ENCODE measurements around the gene PRPF6. TPM values are rescaled to one million over a fixed set of nuclear protein-coding genes. Genes with fewer than 3 reads are reported as not detected.

The PRPF6 gene
- total and polyA plus RNA-seq, 2 experiments from 2014 or later = 47.1 to 54.8 TPM

DNA sequence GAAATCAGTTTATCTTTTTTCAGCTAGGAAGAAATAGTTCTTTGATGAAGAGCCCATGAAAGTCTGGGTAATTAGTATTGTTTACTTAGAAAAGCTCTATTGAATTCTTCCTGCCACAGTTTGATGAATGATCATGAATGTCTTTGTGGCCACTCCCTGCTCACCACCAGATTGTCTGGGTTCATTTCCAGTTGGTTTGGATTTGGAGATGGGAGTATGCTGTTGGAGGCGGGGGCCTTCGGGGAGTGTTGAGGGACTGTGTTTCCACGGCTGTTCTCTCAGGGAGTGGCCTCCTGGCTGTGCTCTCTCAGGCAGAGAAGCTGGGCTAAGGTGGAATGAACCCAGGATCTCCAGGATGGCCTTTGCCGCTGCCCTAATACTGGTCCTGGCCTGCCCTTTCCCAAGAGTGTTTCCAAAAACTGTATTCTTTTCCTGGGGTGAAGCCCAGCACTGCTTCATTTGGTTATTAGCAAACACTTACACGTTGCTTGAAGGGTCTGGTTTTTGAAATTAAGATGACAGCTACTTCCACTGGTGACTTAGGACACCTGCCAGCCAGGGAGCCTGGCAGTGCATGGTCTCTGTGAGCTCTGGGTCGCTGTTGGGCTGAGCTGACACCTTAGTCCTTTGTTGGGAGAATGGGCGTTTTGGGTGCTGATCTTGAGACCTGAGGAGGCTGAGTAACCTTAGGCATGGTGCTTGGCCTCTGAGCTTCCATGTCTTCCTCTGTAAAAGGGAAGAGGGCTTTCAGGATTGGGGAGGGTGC lies 23.2 kb downstream of the PRPF6 start:
- no peak for DNase-seq
- peaks cover 16% of the 10 kb centered on the region for H3K79me2 ChIP-seq (ENCODE audit: insufficient read depth)
- no peak overlapping the region for H3K4me2 ChIP-seq (ENCODE audit: unreplicated experiment)
- WGBS, 2 experiments (ENCODE audit: low coverage in 1 of 2, low lambda C conversion rate in 2 of 2, missing lambda C conversion rate in 2 of 2) = 36 to 46% methylated on average over 7 of the region's 7 CpGs
- no peak overlapping the region for H3K9ac ChIP-seq
- 0 out of 2 replicates have a peak, but pooled peaks cover 4% of the 10 kb centered on the region for H4K20me1 ChIP-seq (ENCODE audit: insufficient read depth)
- H3K9me2 ChIP-seq (ENCODE audit: insufficient read depth) = no peaks in the 10 kb centered on the region
- no peaks in the 10 kb centered on the region for H3K27me3 ChIP-seq (replicated peaks; ENCODE audit: insufficient read depth)
- no peak overlapping the region for H2AFZ ChIP-seq
- in situ Hi-C loops (cut with MboI) = no loop called here
- H3K27ac ChIP-seq = no peak overlapping the region
- H3F3A ChIP-seq (ENCODE audit: insufficient read depth) = no peaks in the 10 kb centered on the region
- TF ChIP-seq EZH2 (IDR thresholded peaks at IDR 0.05; ENCODE audit: insufficient read depth, poor library complexity, severe bottlenecking) = no peak
- no peak for TF ChIP-seq EZH2phosphoT487 (IDR thresholded peaks at IDR 0.05; ENCODE audit: insufficient read depth, low read depth)
- peaks cover 22% of the 10 kb centered on the region; the same call in 1 of the 2 replicates for H3K36me3 ChIP-seq (ENCODE audit: low read depth)
- no peaks in the 10 kb centered on the region for H3K9me3 ChIP-seq (ENCODE audit: low read depth)
- no peak overlapping the region for H3K4me3 ChIP-seq
- no peaks in the 10 kb centered on the region for H3K4me1 ChIP-seq (ENCODE audit: insufficient read depth)

DNA sequence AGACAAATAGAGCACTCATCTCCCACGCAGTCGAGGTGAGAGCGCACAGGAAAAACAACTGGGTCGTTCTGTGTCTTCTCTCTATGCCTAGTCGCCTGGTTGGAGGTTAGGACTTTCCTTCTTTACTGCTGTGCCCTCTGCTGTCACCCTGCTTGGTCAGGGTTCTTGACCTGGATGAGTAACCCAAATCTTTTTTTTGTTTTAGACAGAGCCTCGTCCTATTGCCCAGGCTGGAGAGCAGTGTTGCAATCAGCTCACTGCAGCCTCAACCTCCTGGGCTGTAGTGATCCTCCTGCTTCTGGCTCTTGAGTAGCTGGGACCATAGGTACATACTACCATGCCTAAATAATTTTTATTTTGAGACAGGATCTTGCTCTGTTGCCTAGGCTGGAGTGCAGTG lies 24.5 kb downstream of the PRPF6 start:
- DNase-seq = peak; percentile 35
- Histone ChIP-seq H3K4me2 (ENCODE audit: unreplicated experiment) (no peak overlapping the region), H2AFZ (no peak overlapping the region), H3K36me3 (ENCODE audit: low read depth) (peaks cover 22% of the 10 kb centered on the region; the same call in 1 of the 2 replicates), H3K79me2 (ENCODE audit: insufficient read depth) (peaks cover 16% of the 10 kb centered on the region), H3K4me3 (no peak overlapping the region), H3K9me2 (ENCODE audit: insufficient read depth) (no peaks in the 10 kb centered on the region), H3K9ac (no peak overlapping the region), H3K27ac (no peak overlapping the region), H3K9me3 (ENCODE audit: low read depth) (no peaks in the 10 kb centered on the region), H3F3A (ENCODE audit: insufficient read depth) (no peaks in the 10 kb centered on the region), H3K4me1 (ENCODE audit: insufficient read depth) (no peaks in the 10 kb centered on the region), H3K27me3 (replicated peaks; ENCODE audit: insufficient read depth) (no peaks in the 10 kb centered on the region), H4K20me1 (ENCODE audit: insufficient read depth) (peaks cover 4% of the 10 kb centered on the region; the same call in 1 of the 2 replicates)
- in situ Hi-C loops (cut with MboI) = no loop called here
- WGBS, 2 experiments (ENCODE audit: low coverage in 1 of 2, low lambda C conversion rate in 2 of 2, missing lambda C conversion rate in 2 of 2) = 80 to 82% methylated on average over 6 of the region's 6 CpGs
- TF ChIP-seq EZH2phosphoT487 (IDR thresholded peaks at IDR 0.05; ENCODE audit: insufficient read depth, low read depth) (no peak), EZH2 (IDR thresholded peaks at IDR 0.05; ENCODE audit: insufficient read depth, poor library complexity, severe bottlenecking) (no peak)

DNA sequence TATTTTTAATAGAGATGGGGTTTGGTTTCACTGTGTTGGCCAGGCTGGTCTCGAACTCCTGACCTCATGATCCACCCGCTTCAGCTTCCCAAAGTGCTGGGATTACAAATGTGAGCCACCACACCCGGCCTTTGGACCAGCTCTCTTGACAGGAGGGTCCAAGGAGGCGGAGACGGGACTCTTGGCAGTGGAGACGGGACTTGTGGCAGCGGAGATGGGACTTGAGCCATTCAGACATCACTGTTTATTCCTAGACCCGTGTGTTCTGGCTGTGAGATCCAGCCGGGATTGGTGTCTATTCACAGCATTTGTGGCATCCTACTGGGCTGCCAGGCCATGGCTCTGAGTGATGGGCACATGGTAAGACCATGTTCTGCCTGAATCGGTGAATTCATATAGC lies 25.6 kb downstream of the PRPF6 start:
- Histone ChIP-seq H2AFZ (no peak overlapping the region), H3K4me3 (no peak overlapping the region), H3K27ac (no peak overlapping the region), H3K9ac (no peak overlapping the region), H3K79me2 (ENCODE audit: insufficient read depth) (peaks cover 16% of the 10 kb centered on the region), H4K20me1 (ENCODE audit: insufficient read depth) (peaks cover 4% of the 10 kb centered on the region; the same call in 1 of the 2 replicates), H3K36me3 (ENCODE audit: low read depth) (peaks cover 27% of the 10 kb centered on the region; the same call in 1 of the 2 replicates), H3K4me2 (ENCODE audit: unreplicated experiment) (no peak overlapping the region), H3K9me3 (ENCODE audit: low read depth) (no peaks in the 10 kb centered on the region), H3F3A (ENCODE audit: insufficient read depth) (no peaks in the 10 kb centered on the region), H3K9me2 (ENCODE audit: insufficient read depth) (no peaks in the 10 kb centered on the region), H3K27me3 (replicated peaks; ENCODE audit: insufficient read depth) (no peaks in the 10 kb centered on the region), H3K4me1 (ENCODE audit: insufficient read depth) (no peaks in the 10 kb centered on the region)
- in situ Hi-C loops (cut with MboI) = no loop called here
- 44 to 48% methylated on average over 9 to 10 of the region's 10 CpGs for WGBS, 2 experiments (ENCODE audit: low coverage in 1 of 2, low lambda C conversion rate in 2 of 2, missing lambda C conversion rate in 2 of 2)
- no peak for DNase-seq
- no peak for TF ChIP-seq EZH2phosphoT487 (IDR thresholded peaks at IDR 0.05; ENCODE audit: insufficient read depth, low read depth)

DNA sequence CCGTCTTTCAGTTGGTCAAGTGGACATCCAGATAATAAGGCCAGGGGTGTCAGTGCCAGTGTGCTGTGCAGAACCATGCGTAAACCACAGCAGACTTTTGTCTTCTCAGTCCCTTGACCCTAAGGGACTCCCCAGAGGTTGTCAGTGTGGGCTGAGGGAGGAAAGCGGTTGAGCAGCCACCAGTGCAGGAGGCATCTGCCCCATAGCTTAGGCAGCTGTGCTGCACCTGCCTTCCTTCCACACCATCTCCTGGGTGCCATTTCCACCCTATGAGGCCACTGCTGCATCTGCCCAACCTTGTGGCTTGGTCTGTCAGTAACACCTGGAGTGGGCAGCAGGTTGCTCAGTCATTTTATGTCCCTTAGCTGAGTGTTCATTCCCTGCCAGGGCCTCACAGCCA lies 26.0 kb downstream of the PRPF6 start:
- Histone ChIP-seq H3K9me2 (ENCODE audit: insufficient read depth) (no peaks in the 10 kb centered on the region), H3K4me3 (no peak overlapping the region), H3K27me3 (replicated peaks; ENCODE audit: insufficient read depth) (no peaks in the 10 kb centered on the region), H4K20me1 (ENCODE audit: insufficient read depth) (peaks cover 4% of the 10 kb centered on the region; the same call in 1 of the 2 replicates), H3K79me2 (ENCODE audit: insufficient read depth) (peaks cover 16% of the 10 kb centered on the region), H3F3A (ENCODE audit: insufficient read depth) (no peaks in the 10 kb centered on the region), H3K27ac (no peak overlapping the region), H3K4me1 (ENCODE audit: insufficient read depth) (no peaks in the 10 kb centered on the region), H2AFZ (no peak overlapping the region), H3K9me3 (ENCODE audit: low read depth) (no peaks in the 10 kb centered on the region), H3K9ac (no peak overlapping the region), H3K4me2 (ENCODE audit: unreplicated experiment) (no peak overlapping the region), H3K36me3 (ENCODE audit: low read depth) (peaks cover 29% of the 10 kb centered on the region; the same call in 1 of the 2 replicates)
- TF ChIP-seq EZH2 (IDR thresholded peaks at IDR 0.05; ENCODE audit: insufficient read depth, poor library complexity, severe bottlenecking) = no peak
- TF ChIP-seq EZH2phosphoT487 (IDR thresholded peaks at IDR 0.05; ENCODE audit: insufficient read depth, low read depth) = no peak
- no peak for DNase-seq
- in situ Hi-C loops (cut with MboI) = no loop called here
- 82 to 83% methylated on average over 3 of the region's 3 CpGs for WGBS, 2 experiments (ENCODE audit: low coverage in 1 of 2, low lambda C conversion rate in 2 of 2, missing lambda C conversion rate in 2 of 2)
